HG02870 (cell line): ENCODE measurements around the gene MAP1LC3A.

Experiments used
- ATAC-seq: cut with Tn5 transposase; IDR thresholded peaks from one replicate; pipeline ENCODE4 v1.9.1; 2021; ENCODE audit warnings: mild to moderate bottlenecking, moderate library complexity; ENCODE audit not compliant: unreplicated experiment

The MAP1LC3A gene

GRCh38 chr20:34574861-34575260, 16.3 kb downstream of the MAP1LC3A start:
- ATAC-seq = no peak

GRCh38 chr20:34575271-34575670, 16.8 kb downstream of the MAP1LC3A start:
- no peak for ATAC-seq

- ATAC-seq = no peak
Measured at GRCh38 chr20:34575756-34576155, 17.2 kb downstream of the MAP1LC3A start.

GRCh38 chr20:34577061-34577460, 18.5 kb downstream of the MAP1LC3A start:
- ATAC-seq = no peak

- no peak for ATAC-seq
Measured at GRCh38 chr20:34578025-34578424, 19.5 kb downstream of the MAP1LC3A start.

DNA sequence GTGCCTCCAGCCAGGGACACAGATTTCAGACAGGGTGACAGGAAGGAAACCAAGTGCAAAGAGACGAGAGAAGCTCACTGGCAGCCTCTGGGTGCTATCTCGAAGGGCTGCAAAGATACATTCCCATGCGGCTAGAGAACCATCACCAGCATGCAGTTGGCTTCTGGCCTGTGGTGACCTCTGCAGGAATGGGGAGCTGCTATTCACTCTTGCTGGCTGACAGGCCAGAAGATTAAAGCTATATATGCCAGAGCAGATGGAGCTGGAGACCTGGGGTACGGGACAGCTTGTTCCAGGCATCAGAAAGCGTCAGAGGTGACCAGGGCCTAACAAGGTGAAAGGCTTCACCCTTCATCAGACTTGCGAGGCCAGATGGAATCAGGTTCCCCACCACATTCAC, 20.0 kb downstream of the MAP1LC3A start:
- ATAC-seq = no peak

GRCh38 chr20:34579191-34579978, 20.9 kb downstream of the MAP1LC3A start:
- ATAC-seq = no peak

- ATAC-seq = no peak
Measured at GRCh38 chr20:34579979-34580940, 21.7 kb downstream of the MAP1LC3A start.

GRCh38 chr20:34581341-34582184, 23.0 kb downstream of the MAP1LC3A start:
- no peak for ATAC-seq

GRCh38 chr20:34582221-34582620, 23.7 kb downstream of the MAP1LC3A start:
- no peak for ATAC-seq

DNA sequence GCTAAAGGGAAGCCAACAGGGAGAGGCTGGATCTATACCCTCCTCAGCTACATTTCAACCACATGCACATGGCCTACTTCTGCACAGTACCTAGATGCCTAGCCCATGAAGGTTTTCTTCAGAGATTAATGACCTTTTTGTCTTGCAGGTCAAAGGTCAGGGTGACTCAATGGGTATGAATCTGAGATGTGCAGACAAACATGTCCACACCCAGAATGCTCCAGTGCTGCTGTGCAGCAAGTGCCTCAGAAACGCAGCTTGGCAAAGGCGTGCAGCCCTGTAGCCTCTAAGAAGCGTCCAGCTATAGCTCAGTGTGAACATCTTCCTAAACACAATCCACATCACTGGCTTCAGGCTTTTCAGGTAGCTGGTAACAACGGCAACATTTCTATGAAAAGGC, 24.4 kb downstream of the MAP1LC3A start:
- no peak for ATAC-seq

DNA sequence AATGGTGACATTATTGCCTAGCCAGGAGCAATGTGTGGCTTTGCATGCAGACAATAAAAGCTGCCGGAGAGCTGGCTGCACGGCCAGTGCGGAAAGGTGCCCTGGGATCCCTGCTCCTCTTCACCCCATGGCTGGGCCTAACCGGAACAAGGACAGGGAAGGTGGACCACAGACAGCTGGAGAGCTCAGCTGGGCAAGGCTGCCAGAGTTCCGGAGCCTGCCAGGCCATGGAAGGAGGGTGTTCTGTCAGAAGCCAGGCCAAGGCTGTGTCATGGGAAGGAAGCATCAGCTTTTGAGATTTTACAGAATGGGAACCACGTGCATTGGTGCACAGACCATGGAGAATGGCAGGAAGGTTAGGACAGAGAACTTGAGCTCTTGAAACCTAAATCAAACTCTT, 25.0 kb downstream of the MAP1LC3A start:
- no peak for ATAC-seq

GRCh38 chr20:34585019-34585418, 26.5 kb downstream of the MAP1LC3A start:
- ATAC-seq = no peak

DNA sequence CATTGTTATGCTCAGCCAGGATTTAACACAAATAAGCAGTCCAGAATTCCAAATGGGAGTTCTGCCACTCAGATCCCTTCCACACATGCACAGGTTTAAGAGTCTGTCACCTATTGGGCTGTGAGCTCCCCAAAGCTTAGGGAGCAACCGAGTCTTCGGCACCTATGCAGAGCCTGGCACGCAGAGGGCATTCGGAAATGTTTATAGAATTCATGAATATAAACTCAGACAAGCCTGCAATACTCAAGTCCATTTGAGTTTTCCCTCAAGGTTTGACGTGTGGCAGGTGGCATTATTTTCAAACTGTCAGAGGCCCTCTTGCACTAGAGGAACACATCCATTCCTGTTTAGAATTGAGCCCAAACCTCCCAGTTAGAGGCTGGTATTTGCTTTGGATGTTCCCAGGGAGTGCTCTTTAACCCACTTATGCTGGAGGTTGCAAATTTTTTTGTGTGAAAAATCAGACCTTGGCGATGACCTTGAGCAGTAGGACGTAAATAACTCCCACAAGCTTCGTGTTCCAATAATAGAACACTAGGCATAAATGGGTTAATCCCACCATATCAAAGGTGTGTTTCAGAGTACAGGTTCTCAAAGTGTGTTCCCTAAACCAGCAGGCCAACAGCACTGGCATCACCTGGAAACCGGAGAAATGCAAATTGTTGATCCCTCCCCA, 28.1 kb downstream of the MAP1LC3A start:
- ATAC-seq = no peak

GRCh38 chr20:34595377-34596184, 37.1 kb downstream of the MAP1LC3A start:
- no peak for ATAC-seq

- no peak for ATAC-seq
Measured at GRCh38 chr20:34600892-34601653, 42.6 kb downstream of the MAP1LC3A start.

DNA sequence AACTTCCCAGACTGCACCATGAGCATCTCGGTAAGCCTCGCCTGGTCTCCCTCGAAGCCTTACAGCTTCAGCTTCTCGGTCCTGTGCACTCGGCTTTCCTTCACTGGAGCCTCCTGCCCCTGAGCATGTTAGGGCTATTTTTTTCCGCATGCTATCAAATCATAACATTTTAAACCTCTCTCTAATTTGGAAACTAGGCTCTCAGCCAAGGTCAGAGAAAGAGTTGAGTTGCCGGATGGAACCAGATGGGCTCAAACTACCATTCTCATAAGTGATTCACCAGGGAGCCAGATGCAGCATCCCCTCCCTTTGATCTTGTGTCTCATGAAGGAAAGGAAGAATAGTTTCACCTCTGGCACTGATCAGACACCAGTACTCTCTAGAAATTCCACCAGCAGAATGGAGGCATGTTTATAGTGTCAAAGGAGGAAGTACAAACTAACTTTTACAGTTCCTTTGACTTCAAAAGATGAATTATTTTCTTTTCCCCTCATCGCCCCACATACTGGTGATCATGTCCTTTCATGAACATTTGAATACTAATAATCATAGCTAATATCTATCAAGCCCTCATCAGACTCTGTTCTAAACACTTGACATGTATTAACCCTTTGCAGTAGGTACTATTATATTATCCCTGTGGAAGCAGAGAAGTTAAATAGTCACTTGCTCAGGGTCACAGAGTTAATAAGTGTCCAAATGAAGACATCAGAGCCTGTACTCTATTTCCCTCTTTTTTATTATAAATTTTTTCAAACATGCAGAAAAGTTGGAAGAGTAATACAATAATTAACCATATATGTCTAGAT, 46.7 kb downstream of the MAP1LC3A start:
- no peak for ATAC-seq

DNA sequence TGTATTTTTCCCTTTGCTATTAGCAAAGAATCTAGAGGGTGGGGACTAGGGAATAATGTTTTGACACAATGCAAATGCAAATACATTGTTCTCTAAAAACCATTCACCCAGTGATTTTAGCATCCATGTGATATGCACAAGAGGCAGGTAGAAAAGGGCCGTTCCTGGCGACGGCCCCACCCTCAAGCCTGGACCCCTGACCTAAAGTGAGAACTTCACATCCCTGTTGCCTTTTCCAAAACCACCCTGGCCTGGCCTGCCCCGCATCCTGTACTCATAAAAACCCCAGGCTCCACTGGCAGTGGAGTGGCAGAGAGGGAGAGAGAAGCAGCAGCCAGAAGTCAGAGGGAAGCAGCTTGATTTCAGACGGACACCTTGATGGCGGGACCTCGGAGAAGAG, 48.5 kb downstream of the MAP1LC3A start:
- no peak for ATAC-seq
